OCI-LY1 (cell line): Measurements from ENCODE around the gene VPS26B.
"Not testable (repeated sequence)": the region's sequence is repeated elsewhere in the genome, so short reads cannot be mapped to it uniquely, and the experiment has no call there.

ENCODE experiments used
- H2AFZ ChIP-seq: fragments of 200-600 bp; sonication (generic), shearing (Covaris generic); 2 replicates; pipeline ENCODE4 v1.6.0; 2014; ENCODE audit warnings: antibody characterized with exemption, mild to moderate bottlenecking, low read length
- H3F3A ChIP-seq: fragments of 200-600 bp; sonication (generic), shearing (Covaris generic); 2 replicates; pipeline ENCODE4 v1.6.0; 2014; ENCODE audit warnings: mild to moderate bottlenecking, antibody characterized with exemption, low read length, moderate library complexity; ENCODE audit not compliant: insufficient read depth
- H3K27ac ChIP-seq: fragments of 200-600 bp; sonication (generic); 2 replicates; pipeline ENCODE4 v1.5.1; 2014; ENCODE audit warnings: low read length, mixed run types, mild to moderate bottlenecking, low read depth; ENCODE audit not compliant: poor library complexity, severe bottlenecking
- H3K27me3 ChIP-seq: fragments of 200-600 bp; sonication (generic); 2 replicates; pipeline ENCODE4 v1.6.0; 2014; ENCODE audit warnings: antibody characterized with exemption, mild to moderate bottlenecking, low read length, moderate library complexity; ENCODE audit not compliant: insufficient read depth
- H3K36me3 ChIP-seq: fragments of 200-600 bp; sonication (generic); 2 replicates; pipeline ENCODE4 v1.6.1; 2014; ENCODE audit warnings: mild to moderate bottlenecking, antibody characterized with exemption, low read length, moderate library complexity, mixed read lengths; ENCODE audit not compliant: insufficient read depth
- H3K4me1 ChIP-seq: fragments of 200-600 bp; sonication (generic); 2 replicates; pipeline ENCODE4 v1.5.1; 2014; ENCODE audit warnings: mild to moderate bottlenecking, low read length, moderate library complexity; ENCODE audit not compliant: insufficient read depth, severe bottlenecking
- H3K4me2 ChIP-seq: fragments of 200-600 bp; sonication (generic), shearing (Covaris generic); 2 replicates; pipeline ENCODE4 v1.6.1; 2014; ENCODE audit warnings: low read length
- H3K4me3 ChIP-seq: fragments of 200-600 bp; sonication (generic); 2 replicates; pipeline ENCODE4 v1.5.1; 2014; ENCODE audit warnings: low read length, low read depth, mild to moderate bottlenecking, mixed read lengths; ENCODE audit not compliant: poor library complexity, severe bottlenecking
- H3K79me2 ChIP-seq: fragments of 200-600 bp; shearing (Covaris generic); 2 replicates; pipeline ENCODE4 v1.6.1; 2016; ENCODE audit warnings: mixed run types, low read length, mixed read lengths; ENCODE audit not compliant: insufficient read depth
- H3K9ac ChIP-seq: fragments of 200-600 bp; sonication (generic), shearing (Covaris generic); 2 replicates; pipeline ENCODE4 v1.6.1; 2014; ENCODE audit warnings: mild to moderate bottlenecking, low read length, mixed read lengths
- H3K9me2 ChIP-seq: fragments of 200-600 bp; sonication (generic), shearing (Covaris generic); 2 replicates; pipeline ENCODE4 v1.6.1; 2014; ENCODE audit warnings: low read depth, mild to moderate bottlenecking, low read length, mixed read lengths
- H3K9me3 ChIP-seq: fragments of 200-600 bp; shearing (Covaris generic); 2 replicates; pipeline ENCODE4 v1.6.1; 2014; ENCODE audit warnings: low read length, mixed read lengths
- H4K20me1 ChIP-seq: fragments of 200-600 bp; sonication (generic), shearing (Covaris generic); 2 replicates; pipeline ENCODE4 v1.6.0; 2016; ENCODE audit warnings: mild to moderate bottlenecking, low read length; ENCODE audit not compliant: insufficient read depth
- EZH2 ChIP-seq: fragments of 200-600 bp; sonication (generic), shearing (Covaris generic); IDR thresholded peaks from 2 replicates; pipeline ENCODE4 v1.8.0; 2017; ENCODE audit warnings: borderline replicate concordance, mixed run types, mild to moderate bottlenecking, antibody characterized with exemption, low read length, moderate library complexity, mixed read lengths
- TF ChIP-seq, protein P1 (sequence below): fragments of 200-600 bp; sonication (generic), shearing (Covaris generic); IDR thresholded peaks from 2 replicates; pipeline ENCODE4 v1.5.1; 2017; ENCODE audit warnings: mild to moderate bottlenecking, antibody characterized with exemption, low read length, moderate library complexity, mixed read lengths

VPS26B gene

DNA sequence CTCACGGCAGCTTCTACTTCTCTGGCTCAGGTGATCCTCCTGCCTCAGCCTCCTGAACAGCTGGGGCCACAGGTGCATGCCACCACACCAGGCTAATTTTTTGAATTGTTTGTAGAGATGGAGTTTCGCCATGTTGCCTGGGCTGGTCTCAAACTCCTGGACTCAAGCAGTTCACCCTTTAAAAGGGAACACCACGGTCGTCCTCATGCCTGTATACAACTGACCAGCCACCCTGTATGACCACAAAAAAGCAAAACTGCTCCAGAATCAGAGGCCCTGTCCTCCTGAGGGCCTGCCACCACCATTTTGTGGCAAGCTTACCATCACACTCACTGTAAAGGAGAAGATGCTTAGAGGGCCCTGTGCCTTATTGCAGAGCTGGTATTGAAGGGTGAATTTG is 53.9 kb downstream of the VPS26B start:
- Histone ChIP-seq H3K9me3 (no peaks in the 10 kb centered on the region), H3K27ac (no peak overlapping the region), H4K20me1 (no peaks in the 10 kb centered on the region), H3K4me1 (no peaks in the 10 kb centered on the region), H3K4me3 (no peak overlapping the region), H2AFZ (no peak overlapping the region), H3K79me2 (no peaks in the 10 kb centered on the region), H3K27me3 (no peaks in the 10 kb centered on the region), H3K36me3 (no peaks in the 10 kb centered on the region), H3K9me2 (no peaks in the 10 kb centered on the region), H3K9ac (no peak overlapping the region), H3K4me2 (no peak overlapping the region), H3F3A (no peaks in the 10 kb centered on the region)
- no peak for TF ChIP-seq EZH2
- TF ChIP-seq, protein P1, sequence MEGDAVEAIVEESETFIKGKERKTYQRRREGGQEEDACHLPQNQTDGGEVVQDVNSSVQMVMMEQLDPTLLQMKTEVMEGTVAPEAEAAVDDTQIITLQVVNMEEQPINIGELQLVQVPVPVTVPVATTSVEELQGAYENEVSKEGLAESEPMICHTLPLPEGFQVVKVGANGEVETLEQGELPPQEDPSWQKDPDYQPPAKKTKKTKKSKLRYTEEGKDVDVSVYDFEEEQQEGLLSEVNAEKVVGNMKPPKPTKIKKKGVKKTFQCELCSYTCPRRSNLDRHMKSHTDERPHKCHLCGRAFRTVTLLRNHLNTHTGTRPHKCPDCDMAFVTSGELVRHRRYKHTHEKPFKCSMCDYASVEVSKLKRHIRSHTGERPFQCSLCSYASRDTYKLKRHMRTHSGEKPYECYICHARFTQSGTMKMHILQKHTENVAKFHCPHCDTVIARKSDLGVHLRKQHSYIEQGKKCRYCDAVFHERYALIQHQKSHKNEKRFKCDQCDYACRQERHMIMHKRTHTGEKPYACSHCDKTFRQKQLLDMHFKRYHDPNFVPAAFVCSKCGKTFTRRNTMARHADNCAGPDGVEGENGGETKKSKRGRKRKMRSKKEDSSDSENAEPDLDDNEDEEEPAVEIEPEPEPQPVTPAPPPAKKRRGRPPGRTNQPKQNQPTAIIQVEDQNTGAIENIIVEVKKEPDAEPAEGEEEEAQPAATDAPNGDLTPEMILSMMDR: no peak

DNA sequence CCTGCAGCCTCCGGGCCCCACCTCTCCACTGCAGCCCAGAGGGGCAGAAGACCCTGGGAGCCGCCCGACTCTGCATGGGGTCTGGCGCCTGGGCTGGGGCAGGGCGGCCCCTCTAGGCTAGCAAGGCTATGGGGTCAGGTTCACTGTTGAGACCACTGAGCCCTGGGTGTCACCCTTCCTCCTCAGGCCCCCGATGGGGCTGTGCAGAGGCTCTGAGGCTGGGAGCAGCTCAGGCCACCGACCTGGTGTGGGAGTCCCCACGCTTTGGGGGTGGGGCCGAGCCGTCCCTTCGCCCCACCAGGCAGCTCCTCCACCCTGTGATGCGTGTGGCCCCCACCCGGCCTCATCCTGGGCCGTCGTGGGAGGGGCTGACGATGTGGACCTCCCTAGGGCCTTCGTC is 57.2 kb downstream of the VPS26B start:
- H3K36me3 ChIP-seq, H3K9me2 ChIP-seq, H3K9ac ChIP-seq, H3K4me3 ChIP-seq, H3K27me3 ChIP-seq, H2AFZ ChIP-seq, H3K27ac ChIP-seq, H4K20me1 ChIP-seq, H3K79me2 ChIP-seq, H3K4me2 ChIP-seq, H3K4me1 ChIP-seq, H3F3A ChIP-seq, H3K9me3 ChIP-seq: not testable (repeated sequence)

DNA sequence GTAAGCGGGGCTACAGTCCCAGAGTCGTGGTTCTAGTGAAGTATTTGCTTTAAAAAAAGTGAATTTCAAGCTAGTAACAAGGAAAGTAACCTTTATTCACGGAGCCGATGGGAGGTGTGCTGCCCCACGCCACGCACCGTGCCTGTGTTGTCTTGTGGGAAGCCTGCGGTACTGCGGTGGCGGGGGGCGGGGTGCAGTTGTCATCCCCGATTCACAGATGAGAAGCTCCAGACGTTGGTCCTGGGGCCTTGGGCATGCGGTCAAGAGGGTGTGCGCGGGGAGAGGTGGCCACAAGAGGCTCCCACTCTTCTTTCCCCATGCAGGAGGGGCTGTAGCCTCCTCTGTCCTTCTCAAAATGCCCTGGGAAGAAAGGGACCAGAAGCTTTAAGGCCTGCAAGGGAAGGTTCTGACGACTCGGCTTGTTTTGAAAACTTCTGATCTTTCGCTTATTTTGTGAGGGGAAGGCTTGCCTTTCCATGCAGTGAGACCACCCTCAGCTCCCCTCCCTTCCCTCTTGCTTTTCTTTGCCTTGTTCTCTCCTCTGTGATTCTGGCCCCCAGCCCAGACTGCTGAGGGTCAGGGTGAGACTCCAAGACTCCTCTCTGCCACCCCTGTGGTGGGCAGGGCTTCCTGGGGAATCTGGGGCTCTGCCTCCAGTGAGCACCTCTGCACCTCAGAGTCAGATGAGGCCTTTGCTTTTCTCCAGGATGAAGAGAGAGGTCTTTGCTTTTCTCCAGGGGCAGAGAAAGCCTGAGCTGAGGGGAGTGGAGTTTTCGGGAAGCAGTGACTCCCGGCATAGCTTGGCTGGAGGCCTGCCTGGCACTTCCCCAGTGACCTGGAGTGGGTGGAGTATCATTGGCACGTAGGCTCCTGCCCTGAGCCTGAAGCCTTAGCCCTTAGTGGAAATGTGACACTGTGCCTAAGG is 57.9 kb downstream of the VPS26B start:
- Histone ChIP-seq H3K4me2 (no peak overlapping the region), H3K4me1 (no peaks in the 10 kb centered on the region), H3K27me3 (no peaks in the 10 kb centered on the region), H3K27ac (no peak overlapping the region), H3K9me3 (no peaks in the 10 kb centered on the region), H2AFZ (no peak overlapping the region), H3K36me3 (no peaks in the 10 kb centered on the region), H3F3A (no peaks in the 10 kb centered on the region), H3K79me2 (no peaks in the 10 kb centered on the region), H3K9me2 (no peaks in the 10 kb centered on the region), H3K9ac (no peak overlapping the region), H4K20me1 (no peaks in the 10 kb centered on the region), H3K4me3 (no peak overlapping the region)
- TF ChIP-seq EZH2: no peak
- TF ChIP-seq, protein P1: no peak
